ENCODE results near the gene CYTL1. TPM values are rescaled to one million over a fixed set of nuclear protein-coding genes. Genes with fewer than 3 reads are reported as not detected.

Gene CYTL1
- total and polyA plus RNA-seq, 2 of the 4 experiments (the other 2 are of a cell fraction), result 1.3 to 7.4 TPM

- peaks cover 5% of the 10 kb centered on the region for H3K9me3 ChIP-seq (ENCODE audit: control insufficient read depth, insufficient read depth, low read length)
- H3K14ac ChIP-seq (replicated peaks; ENCODE audit: low read depth, low read length), result no peak overlapping the region
- dilution Hi-C loops (cut with HindIII; ENCODE audit: low sequenced_read_pairs, unreplicated experiment) (no loop called here), intact Hi-C loops (cut with micrococcal nuclease) (no loop called here), in situ Hi-C loops (cut with MboI; ENCODE audit: low sequenced_read_pairs) (no loop called here)
- H3K18ac ChIP-seq (ENCODE audit: low read depth, low read length), result no peak overlapping the region
- no peak overlapping the region for H3K4me2 ChIP-seq (ENCODE audit: low read depth, low read length)
- ChIA-PET CTCF (no interaction called here), POLR2A (ENCODE audit: unreplicated experiment) (no interaction called here)
- H3K9ac ChIP-seq (ENCODE audit: low read depth, low read length), result no peak overlapping the region
- ATAC-seq (ENCODE audit: low read depth) (no peak), DNase-seq (no peak)
- H2AK9ac ChIP-seq (replicated peaks; ENCODE audit: low read depth, low read length, poor library complexity), result no peak overlapping the region
- no peak overlapping the region for H2AFZ ChIP-seq (replicated peaks; ENCODE audit: low read length, poor library complexity)
- H3K36me3 ChIP-seq (ENCODE audit: control insufficient read depth, insufficient read depth, low read length), result no peaks in the 10 kb centered on the region
- no peak overlapping the region for H4K5ac ChIP-seq (ENCODE audit: low read depth, low read length)
- H3K27me3 ChIP-seq (ENCODE audit: control insufficient read depth, insufficient read depth, low read length), result peaks cover 39% of the 10 kb centered on the region
- no peak overlapping the region for H4K8ac ChIP-seq (ENCODE audit: low read depth in 2 of 2, low read length in 2 of 2)
- H3K56ac ChIP-seq (ENCODE audit: extremely low read depth, insufficient read depth, low read length), result no peak overlapping the region
- H3K23ac ChIP-seq (ENCODE audit: low read depth, low read length), result no peak overlapping the region
- H3K4me1 ChIP-seq (ENCODE audit: control insufficient read depth, insufficient read depth, low read length), result peaks cover 10% of the 10 kb centered on the region; the same call in 1 of the 2 replicates
- no peaks in the 10 kb centered on the region for H4K20me1 ChIP-seq (ENCODE audit: insufficient read depth, low read length)
- no peak overlapping the region for H3K27ac ChIP-seq (ENCODE audit: insufficient read depth, low read length)
- no peaks in the 10 kb centered on the region for H3K79me1 ChIP-seq (ENCODE audit: low read depth in 1 of 2, low read length in 2 of 2)
- WGBS, 2 experiments (ENCODE audit: extremely low coverage in 2 of 2, insufficient read length in 1 of 2), result no CpG with 5 or more reads among the region's 2 CpGs
- H3K9me1 ChIP-seq (ENCODE audit: insufficient read depth, low read length), result 0 out of 2 replicates have a peak, but pooled peaks cover 3% of the 10 kb centered on the region
- no peak overlapping the region for H2BK5ac ChIP-seq (ENCODE audit: low read depth, low read length, poor library complexity, severe bottlenecking)
- no TSS peak for BruUV-seq (replicated peaks)
- TF ChIP-seq SMC3 (IDR thresholded peaks at IDR 0.05; ENCODE audit: low read depth, low read length) (no peak), RCOR1 (IDR thresholded peaks at IDR 0.05; ENCODE audit: insufficient replicate concordance, low read length) (no peak), FOS (IDR thresholded peaks at IDR 0.05; ENCODE audit: low read depth, low read length) (no peak), BHLHE40 (IDR thresholded peaks at IDR 0.05; ENCODE audit: low read depth, low read length) (no peak), RFX5 (IDR thresholded peaks at IDR 0.05; ENCODE audit: low read depth, low read length) (no peak), POLR2A (IDR thresholded peaks at IDR 0.05; ENCODE audit: low read depth, low read length) (no peak), CHD1 (IDR thresholded peaks at IDR 0.05; ENCODE audit: low read depth, low read length) (no peak), CTCF (conservative IDR thresholded peaks at IDR 0.05; ENCODE audit: low read depth, low read length) (no peak), MXI1 (IDR thresholded peaks at IDR 0.05; ENCODE audit: borderline replicate concordance, low read depth, low read length) (no peak), CEBPB (IDR thresholded peaks at IDR 0.05; ENCODE audit: low read depth, low read length) (no peak), USF2 (IDR thresholded peaks at IDR 0.05; ENCODE audit: low read depth, low read length) (no peak), MAZ (IDR thresholded peaks at IDR 0.05; ENCODE audit: borderline replicate concordance, low read depth, low read length) (no peak)
- H2BK120ac ChIP-seq (ENCODE audit: low read depth, low read length), result no peak overlapping the region
- no peak overlapping the region for H2BK20ac ChIP-seq (ENCODE audit: low read depth, low read length)
- no peak overlapping the region; the same call in 1 of the 2 replicates for H2AK5ac ChIP-seq (ENCODE audit: low read depth, low read length)
- H3K4me3 ChIP-seq (ENCODE audit: insufficient read depth, low read depth, low read length), result no peak overlapping the region
- H4K91ac ChIP-seq (ENCODE audit: insufficient read depth, low read depth, low read length), result no peak overlapping the region
- H2BK15ac ChIP-seq (ENCODE audit: low read depth, low read length), result no peak overlapping the region
- H3K4ac ChIP-seq (ENCODE audit: low read depth, low read length), result no peak overlapping the region
Observed at GRCh38 chr4:5028480-5028879, 9.2 kb upstream of the CYTL1 start.
